PFSK-1 (cell line): ENCODE data around the gene PRR14.

Source experiments
- POLR2AphosphoS5 ChIP-seq: IDR thresholded peaks from 2 replicates; pipeline ENCODE4 v1.6.1; 2012; ENCODE audit warnings: low read depth, mild to moderate bottlenecking, control low read depth, low read length, moderate library complexity
- REST ChIP-seq, 2 experiments: IDR thresholded peaks; 2 replicates each; pipeline versions ENCODE4 v1.6.1 to v1.8.0; 2011 to 2012; ENCODE audit warnings: low read depth in 2 of 2, low read length in 2 of 2, control low read depth in 1 of 2, inconsistent platforms in 1 of 2, mild to moderate bottlenecking in 1 of 2, moderate library complexity in 1 of 2; ENCODE audit not compliant: insufficient read depth in 1 of 2
- SIN3A ChIP-seq: IDR thresholded peaks from 2 replicates; pipeline ENCODE4 v1.6.1; 2012; ENCODE audit warnings: mild to moderate bottlenecking, low read length, moderate library complexity, borderline replicate concordance; ENCODE audit not compliant: insufficient read depth
- TAF1 ChIP-seq: IDR thresholded peaks from 2 replicates; pipeline ENCODE4 v1.6.1; 2012; ENCODE audit warnings: low read length, control low read depth, borderline replicate concordance; ENCODE audit not compliant: insufficient read depth

DNA sequence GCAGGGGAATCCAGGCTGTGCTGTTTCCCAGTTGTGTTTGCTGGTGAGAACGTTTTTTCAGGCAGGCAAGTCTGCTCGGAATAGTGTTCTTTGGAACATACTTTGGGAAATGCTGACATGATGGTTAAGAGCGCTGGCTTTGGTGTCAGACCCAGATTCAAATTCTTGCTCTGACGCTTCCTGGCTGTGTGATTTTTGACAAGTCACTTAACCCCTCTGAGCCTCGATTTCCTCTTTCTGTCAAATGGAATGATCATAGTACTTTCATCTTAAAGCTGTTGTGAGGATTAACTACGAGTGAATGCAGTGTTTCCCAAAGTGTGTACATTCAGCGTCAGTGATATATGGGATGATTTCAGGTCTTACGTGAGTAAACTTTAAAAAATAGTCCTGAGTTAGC lies 12.3 kb downstream of the PRR14 start:
- TF ChIP-seq POLR2AphosphoS5 (no peak), TAF1 (no peak), REST (IDR thresholded peaks at IDR 0.05; ENCODE audit: insufficient read depth in 1 of 2, low read depth in 2 of 2, low read length in 2 of 2) (no peak), SIN3A (no peak)
